ENCODE measurements around the gene BCAS1. TPM values are rescaled to one million over a fixed set of nuclear protein-coding genes. Genes with fewer than 3 reads are reported as not detected.
A peak's percentile ranks its signal among the peaks of the same experiment; 100 is the strongest.

BCAS1 gene
- total RNA-seq, 4 donors from 2014 or later = 0.97 to 9.3 (median 4.4) TPM

GRCh38 chr20:53940907-53941545 lies 129.4 kb downstream of the BCAS1 start:
- H3K9me3 ChIP-seq = no peaks in the 10 kb centered on the region
- H3K27ac ChIP-seq = peak overlapping the region; percentile 9 to 81 (median 74)
- TF ChIP-seq POLR2A (IDR thresholded peaks at IDR 0.05) (no peak), CTCF (IDR thresholded peaks at IDR 0.05) (no peak)
- H3K27me3 ChIP-seq = no peaks in the 10 kb centered on the region
- DNase-seq = no peak
- H3K4me3 ChIP-seq = peak overlapping the region in 1 of 4 donors; percentile 38
- 52 to 60% methylated on average over 6 of the region's 6 CpGs for WGBS, 2 donors
- intact Hi-C loops (cut with DNase I) = no loop called here
- H3K36me3 ChIP-seq = no peaks in the 10 kb centered on the region
- H3K4me1 ChIP-seq = peaks cover 14 to 39% (median 15%) of the 10 kb centered on the region in 3 donors

GRCh38 chr20:53940360-53940702 lies 130.1 kb downstream of the BCAS1 start:
- 47 to 49% methylated on average over 7 of the region's 7 CpGs for WGBS, 2 donors
- Histone ChIP-seq H3K36me3 (no peaks in the 10 kb centered on the region), H3K9me3 (no peaks in the 10 kb centered on the region), H3K27me3 (no peaks in the 10 kb centered on the region), H3K4me3 (no peak overlapping the region), H3K27ac (peak overlapping the region; percentile 67 to 81 (median 76)), H3K4me1 (peaks cover 14 to 42% (median 16%) of the 10 kb centered on the region in 3 donors)
- TF ChIP-seq CTCF (IDR thresholded peaks at IDR 0.05) (no peak), POLR2A (IDR thresholded peaks at IDR 0.05) (no peak)
- DNase-seq = no peak
- intact Hi-C loops (cut with DNase I) = no loop called here

- WGBS, 2 donors = 5 to 9% methylated on average over 7 of the region's 7 CpGs
- H3K36me3 ChIP-seq = no peaks in the 10 kb centered on the region
- intact Hi-C loops (cut with DNase I) = loop anchor here (10.0 kb wide), 1 partner anchor 295 kb away; no protein-coding TSS in a partner anchor
- TF ChIP-seq CTCF (IDR thresholded peaks at IDR 0.05) (peak; percentile 58 to 91 (median 84)), POLR2A (IDR thresholded peaks at IDR 0.05) (no peak)
- no peaks in the 10 kb centered on the region for H3K9me3 ChIP-seq
- peaks cover 14 to 48% (median 21%) of the 10 kb centered on the region in 3 donors for H3K4me1 ChIP-seq
- no peak overlapping the region for H3K4me3 ChIP-seq
- DNase-seq = peak; percentile 53
- H3K27ac ChIP-seq = peak overlapping the region; percentile 72 to 81 (median 80)
- H3K27me3 ChIP-seq = no peaks in the 10 kb centered on the region
These were observed 130.6 kb downstream of the BCAS1 start for GRCh38 chr20:53939572-53940359.

GRCh38 chr20:53939190-53939571 lies 131.2 kb downstream of the BCAS1 start:
- intact Hi-C loops (cut with DNase I) = loop anchor here (10.0 kb wide), 1 partner anchor 294 kb away; no protein-coding TSS in a partner anchor
- no peak for TF ChIP-seq CTCF (IDR thresholded peaks at IDR 0.05)
- no peak for TF ChIP-seq POLR2A (IDR thresholded peaks at IDR 0.05)
- no peak overlapping the region for H3K4me3 ChIP-seq
- H3K36me3 ChIP-seq = no peaks in the 10 kb centered on the region
- H3K9me3 ChIP-seq = no peaks in the 10 kb centered on the region
- peaks cover 14 to 53% (median 24%) of the 10 kb centered on the region in 3 donors for H3K4me1 ChIP-seq
- peak overlapping the region; percentile 72 to 81 (median 80) for H3K27ac ChIP-seq
- no peak for DNase-seq
- H3K27me3 ChIP-seq = no peaks in the 10 kb centered on the region
- 18 to 44% methylated on average over 3 of the region's 3 CpGs for WGBS, 2 donors

- 60 to 70% methylated on average over 1 of the region's 1 CpG for WGBS, 2 donors
- H3K36me3 ChIP-seq = no peaks in the 10 kb centered on the region
- peaks cover 14 to 53% (median 20%) of the 10 kb centered on the region in 3 donors for H3K4me1 ChIP-seq
- no peak overlapping the region for H3K4me3 ChIP-seq
- H3K27me3 ChIP-seq = no peaks in the 10 kb centered on the region
- H3K9me3 ChIP-seq = no peaks in the 10 kb centered on the region
- peak overlapping the region; percentile 72 to 81 (median 80) for H3K27ac ChIP-seq
- DNase-seq = no peak
- intact Hi-C loops (cut with DNase I) = loop anchor here (10.0 kb wide), 1 partner anchor 294 kb away; no protein-coding TSS in a partner anchor
- TF ChIP-seq POLR2A (IDR thresholded peaks at IDR 0.05) = no peak
- TF ChIP-seq CTCF (IDR thresholded peaks at IDR 0.05) = no peak
These were observed 131.7 kb downstream of the BCAS1 start for GRCh38 chr20:53938739-53939138.
